ACHN (cell line): Measurements from ENCODE around the gene TIGD3.
"Not testable (repeated sequence)": the region's sequence is repeated elsewhere in the genome, so short reads cannot be mapped to it uniquely, and the experiment has no call there.

ENCODE experiments used
- DNase-seq: peaks from one replicate; pipeline ENCODE4 v3.0.0-alpha.2; 2015
- in situ Hi-C: cut with HindIII; loops from 2 replicates; pipeline ENCODE4 v1.10.0; 2017; ENCODE audit warnings: low sequenced_read_pairs, low pct_ligation_motif_present, low pct_unique_long_range_greater_than_20kb

TIGD3 gene

DNA sequence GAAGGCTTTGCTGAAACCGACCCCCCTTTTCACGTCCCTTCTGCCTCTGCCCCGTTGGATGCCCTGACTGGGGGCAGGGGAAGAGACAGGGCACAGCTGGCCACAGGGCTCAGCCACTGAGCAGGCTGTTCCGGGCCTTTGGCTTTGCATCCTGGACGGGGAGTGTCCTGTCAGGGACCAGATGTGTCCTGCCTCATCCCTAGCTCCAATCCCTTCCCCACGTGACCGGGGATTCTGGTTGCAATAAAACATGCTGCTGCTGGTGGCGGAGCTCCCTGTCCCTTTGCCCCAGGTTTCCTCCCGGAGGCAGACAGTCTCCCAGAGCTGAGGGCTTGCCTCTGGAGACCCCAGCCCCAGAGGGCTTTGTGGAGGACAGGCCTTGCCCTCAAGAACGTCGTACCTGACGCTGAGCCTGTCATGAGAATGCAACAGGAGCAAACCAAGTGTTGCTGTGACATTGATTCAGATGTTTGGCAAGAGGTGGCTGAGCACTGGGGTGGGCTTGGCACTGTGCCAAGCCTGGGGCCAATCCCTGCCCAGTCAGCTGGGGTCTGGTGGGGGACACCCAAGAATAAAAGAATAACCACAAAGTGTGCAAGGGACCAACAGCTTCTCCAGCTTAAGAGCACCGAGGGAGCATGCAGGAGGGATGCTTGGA, 32.6 kb upstream of the TIGD3 start:
- DNase-seq = no peak
- in situ Hi-C loops = no loop called here

DNA sequence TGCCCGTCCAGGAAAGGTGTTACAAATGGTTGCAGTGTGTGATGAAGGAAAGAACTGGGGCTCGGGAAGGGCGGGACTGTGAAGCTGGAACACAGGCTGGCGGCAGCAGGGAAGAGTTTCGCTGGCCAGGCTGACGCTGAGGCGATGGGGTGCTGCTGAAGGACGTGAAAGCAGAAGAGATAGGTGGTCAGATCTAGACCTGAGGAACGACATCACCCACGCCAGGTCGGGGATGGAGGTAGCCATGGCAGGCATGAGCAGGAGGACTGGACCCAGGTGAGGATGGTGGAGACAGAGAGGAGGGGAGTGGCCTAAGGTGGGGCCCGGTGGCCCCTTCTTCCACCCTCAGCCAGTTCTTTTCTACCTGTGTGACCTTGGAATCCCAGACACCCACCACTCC, 30.7 kb upstream of the TIGD3 start:
- no peak for DNase-seq
- in situ Hi-C loops = no loop called here

DNA sequence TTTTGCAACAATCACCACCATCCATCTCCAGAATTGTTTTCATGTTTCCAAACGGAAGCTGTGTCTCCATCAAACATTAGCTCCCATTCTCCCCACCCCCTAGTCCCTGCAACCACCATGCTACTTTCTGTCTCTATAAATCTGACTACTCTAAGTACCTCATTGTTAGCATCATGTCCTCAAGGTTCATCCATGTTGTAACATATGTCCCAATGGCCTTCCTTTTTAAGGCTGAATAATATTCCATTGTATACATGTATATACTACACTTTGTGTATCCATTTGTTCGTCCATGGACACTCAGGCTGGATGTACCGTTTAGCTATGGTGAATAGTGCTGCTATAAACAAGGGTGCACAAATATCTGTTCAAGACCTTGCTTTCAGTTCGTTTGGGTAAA, 29.1 kb upstream of the TIGD3 start:
- in situ Hi-C loops = no loop called here
- DNase-seq = no peak

DNA sequence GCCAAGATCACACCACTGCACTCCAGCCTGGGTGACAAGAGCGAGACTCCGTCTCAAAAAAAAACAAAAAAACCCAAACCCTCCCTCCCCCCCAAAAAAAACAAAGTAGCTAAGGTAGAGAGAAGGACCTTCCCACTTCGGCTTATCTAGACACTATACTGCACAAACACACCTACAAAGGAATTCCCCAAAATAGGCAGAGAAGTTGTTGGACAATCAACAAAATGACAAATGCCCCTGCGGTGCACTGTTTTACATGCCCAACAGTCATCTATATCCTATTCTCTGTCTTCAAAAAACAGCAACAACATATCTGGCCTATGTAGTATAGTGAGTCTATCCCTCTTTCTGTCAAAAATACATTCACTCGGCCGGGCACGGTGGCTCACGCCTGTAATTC, 27.5 kb upstream of the TIGD3 start:
- in situ Hi-C loops = no loop called here
- no peak for DNase-seq

DNA sequence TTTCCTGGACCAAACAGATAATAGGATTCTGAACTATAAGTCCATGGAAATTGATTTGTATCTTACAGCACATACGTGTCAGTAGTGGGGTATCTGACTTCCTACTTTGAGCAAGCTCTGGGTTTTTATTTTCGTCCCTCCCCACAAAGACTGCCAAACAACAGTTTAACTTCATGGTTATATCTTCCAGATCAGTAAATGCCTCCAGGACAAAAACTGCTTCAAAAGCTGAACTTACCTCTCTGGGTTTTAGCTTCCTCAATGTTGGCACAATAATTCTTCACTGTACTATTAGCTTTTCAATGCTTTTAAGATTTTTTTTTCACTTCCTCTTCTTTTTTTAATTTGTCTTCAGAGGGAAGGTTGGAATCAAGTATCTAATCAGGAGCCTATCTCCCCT, 25.1 kb upstream of the TIGD3 start:
- in situ Hi-C loops = no loop called here
- no peak for DNase-seq

DNA sequence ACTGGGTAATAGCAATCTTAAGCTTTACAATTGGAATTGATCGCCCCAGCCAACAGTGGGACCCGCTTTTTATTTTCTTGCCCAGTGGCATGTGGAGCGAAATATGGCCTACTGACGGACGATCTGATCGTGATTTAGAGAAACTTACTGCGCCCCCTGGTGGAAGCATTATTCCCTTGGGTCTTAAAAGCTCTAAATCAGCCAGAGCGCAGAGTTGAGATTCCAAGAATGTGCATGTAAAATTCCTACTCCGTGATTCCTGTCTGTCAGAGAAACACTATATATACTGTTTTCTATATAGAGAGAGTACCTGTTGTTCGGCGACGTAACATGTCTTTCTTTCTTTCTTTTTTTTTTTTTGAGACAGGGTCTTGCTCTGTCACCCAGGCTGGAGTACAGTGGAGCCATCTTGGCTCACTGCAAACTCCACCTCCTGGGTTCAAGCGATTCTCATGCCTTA, 24.6 kb upstream of the TIGD3 start:
- peak; percentile 84 for DNase-seq
- in situ Hi-C loops = no loop called here

DNA sequence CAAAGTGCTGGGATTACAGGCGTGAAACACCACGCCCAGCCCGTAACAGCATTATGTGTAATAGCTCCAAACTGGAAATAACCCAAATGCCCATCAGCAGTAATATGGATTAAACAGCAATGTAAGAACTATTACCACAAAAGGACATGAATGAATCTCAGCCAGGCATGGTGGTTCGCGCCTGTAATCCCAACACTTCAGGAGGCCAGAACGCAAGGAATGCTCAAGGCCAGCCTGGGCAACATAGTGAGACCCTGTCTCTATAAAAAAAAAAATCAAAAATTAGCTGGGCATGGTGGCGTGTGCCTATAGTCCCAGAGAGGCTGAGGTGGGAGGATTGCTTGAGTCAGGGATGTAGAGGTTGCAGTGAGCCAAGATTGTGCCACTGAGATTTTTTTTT, 24.0 kb upstream of the TIGD3 start:
- no peak for DNase-seq
- in situ Hi-C loops = no loop called here

DNA sequence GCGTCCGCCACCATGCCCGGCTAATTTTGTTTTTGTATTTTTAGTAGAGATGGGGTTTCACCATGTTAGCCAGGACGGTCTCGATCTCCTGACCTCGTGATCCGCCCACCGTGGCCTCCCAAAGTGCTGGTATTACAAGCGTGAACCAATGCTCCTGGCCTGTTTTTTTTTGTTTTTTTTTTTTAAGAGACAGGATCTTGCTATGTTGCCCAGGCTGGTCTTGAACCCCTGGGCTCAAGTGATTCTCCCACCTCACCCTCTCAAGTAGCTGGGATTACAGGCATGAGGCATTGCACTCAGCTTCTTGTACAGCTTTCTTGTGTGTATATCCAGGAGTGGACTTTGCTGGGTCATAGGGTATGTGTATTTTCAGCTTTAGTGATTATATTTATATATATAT, 22.0 kb upstream of the TIGD3 start:
- in situ Hi-C loops, DNase-seq: not testable (repeated sequence)

DNA sequence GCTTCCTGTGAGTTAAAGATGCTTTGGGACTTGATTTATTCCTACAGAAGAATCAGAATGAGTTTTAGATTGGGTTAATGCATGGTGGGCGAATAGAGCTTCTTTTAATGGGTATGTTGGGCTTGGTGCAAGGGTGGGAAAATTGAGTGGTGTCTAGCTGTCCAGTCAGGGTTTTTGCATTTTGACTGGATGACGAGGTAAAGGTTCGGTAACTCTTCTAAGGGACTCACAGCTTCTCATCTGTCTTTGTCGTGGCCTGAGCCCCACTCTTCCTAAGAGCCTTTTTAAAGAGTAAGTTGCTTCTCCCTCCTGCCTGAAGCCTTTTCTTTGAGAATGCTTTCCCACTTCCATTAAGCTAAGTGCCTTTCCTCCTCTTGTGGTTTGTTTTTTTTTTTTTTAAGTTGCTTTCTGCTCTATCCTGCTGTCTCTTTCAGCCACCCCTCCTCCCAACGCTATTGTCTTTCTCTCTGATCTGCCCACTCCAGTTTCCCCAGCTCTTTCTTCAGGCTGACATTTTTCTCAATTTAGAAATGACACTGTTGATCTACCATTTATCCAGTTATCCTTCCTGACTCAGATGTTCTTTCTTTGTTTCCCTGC, 19.8 kb upstream of the TIGD3 start:
- DNase-seq = no peak
- in situ Hi-C loops = no loop called here

DNA sequence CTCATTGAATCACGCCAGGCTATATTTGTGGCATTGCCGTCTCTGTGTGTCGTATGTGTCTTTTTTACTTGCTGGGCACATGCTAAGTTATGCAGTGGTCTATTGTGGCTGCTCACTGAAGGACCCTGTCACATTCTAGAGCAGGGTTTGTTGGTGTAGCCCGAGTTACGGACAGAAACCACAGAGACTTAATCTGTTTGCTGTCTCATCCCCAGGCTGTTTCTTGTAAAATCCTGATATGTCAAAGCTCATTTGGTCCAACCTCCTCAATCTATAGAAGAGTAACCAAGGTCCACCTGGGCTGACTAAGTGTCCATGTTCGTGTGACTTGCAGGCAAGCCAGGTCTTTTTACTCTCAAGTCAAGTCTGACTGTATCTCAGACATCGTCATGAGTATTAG, 15.9 kb upstream of the TIGD3 start:
- in situ Hi-C loops = no loop called here
- no peak for DNase-seq

DNA sequence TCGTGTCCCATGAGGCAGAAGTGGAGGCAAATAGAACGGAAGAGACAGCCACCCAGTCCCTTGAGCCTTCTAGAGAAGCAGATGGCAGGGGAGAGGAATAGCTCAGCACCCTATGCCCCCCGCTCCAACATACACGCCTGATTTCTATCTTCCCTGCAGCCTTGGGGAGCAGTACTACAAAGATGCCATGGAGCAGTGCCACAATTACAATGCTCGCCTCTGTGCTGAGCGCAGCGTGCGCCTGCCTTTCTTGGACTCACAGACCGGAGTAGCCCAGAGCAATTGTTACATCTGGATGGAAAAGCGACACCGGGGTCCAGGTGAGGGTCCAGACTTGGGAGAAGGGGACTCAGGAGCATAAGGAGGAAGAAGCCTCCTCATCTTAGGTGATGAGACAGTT, 14.3 kb upstream of the TIGD3 start:
- in situ Hi-C loops = no loop called here
- DNase-seq = no peak

DNA sequence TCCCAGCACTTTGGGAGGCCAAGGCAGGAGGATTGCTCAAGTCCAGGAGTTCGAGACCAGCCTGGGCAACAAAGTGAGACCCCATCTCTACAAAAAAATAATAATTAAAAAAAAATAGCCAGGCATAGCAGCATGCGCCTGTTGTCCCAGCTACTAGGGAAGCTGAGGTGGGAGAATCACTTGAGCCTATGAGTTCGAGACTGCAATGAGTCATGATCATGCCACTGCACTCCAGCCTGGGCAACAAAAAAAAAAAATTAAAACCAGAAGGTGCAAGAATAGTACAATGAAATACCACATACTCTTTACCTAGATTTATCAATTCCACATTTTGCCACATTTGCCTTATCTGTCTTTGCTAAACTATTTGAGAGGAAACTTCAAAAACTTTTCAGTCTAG, 12.7 kb upstream of the TIGD3 start:
- in situ Hi-C loops = no loop called here
- DNase-seq = no peak

DNA sequence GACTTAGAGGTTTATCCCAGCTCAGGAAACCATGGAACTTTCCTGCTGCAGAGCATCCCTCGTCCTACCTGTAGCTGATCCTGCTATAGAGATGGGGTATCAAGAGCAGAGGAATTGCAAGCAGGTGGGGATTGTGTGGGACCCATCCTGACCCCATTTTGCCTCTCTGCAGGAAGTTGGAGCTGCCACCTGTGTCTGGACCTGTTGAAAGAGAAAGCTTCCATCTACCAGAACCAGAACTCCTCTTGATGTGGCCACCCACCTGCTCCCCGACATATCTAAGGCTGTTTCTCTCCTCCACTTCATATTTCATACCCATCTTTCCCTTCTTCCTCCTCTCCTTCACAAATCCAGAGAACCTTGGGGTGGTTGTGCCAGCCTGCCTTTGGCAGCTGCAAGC, 3.0 kb upstream of the TIGD3 start:
- in situ Hi-C loops = no loop called here
- DNase-seq = no peak

DNA sequence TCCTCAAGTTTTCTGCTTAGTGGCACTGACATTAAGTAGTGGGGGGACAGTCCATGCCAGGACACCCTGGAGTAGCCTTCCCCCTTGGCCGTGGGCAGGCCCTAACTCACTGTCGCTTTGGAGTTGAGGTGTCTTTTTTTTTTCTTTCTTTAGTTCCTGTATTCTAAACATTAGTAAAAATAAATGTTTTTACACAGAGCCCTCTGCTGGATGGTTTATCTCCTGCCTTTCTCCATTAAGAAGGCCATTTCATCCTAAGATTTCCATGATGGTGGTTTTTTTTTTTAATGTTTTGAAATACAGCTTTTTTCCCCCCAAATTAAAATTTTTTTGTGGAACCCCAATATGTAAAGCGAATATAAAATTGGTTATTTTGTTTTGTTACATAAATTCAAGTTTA, 1.8 kb upstream of the TIGD3 start:
- peak; percentile 15 for DNase-seq
- in situ Hi-C loops = no loop called here

DNA sequence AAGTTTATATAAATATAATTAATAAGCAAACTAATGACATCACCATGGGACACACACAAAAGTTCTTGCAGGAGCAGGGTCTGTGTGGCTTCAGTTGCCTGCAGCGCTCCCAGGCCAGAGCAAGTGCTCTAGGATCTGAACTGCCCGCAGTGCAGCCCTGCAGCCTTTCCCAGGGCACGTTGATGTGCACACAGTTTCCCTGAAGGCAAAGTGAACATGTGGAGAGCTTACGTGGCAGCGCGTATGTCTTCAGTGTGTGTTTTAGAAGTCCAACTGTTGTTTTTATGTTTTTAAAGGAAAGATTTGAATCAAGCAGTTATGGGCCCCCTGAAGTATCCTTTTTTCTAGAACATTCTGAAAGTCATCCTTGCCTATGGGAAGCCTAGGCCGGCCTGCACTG, 1.2 kb upstream of the TIGD3 start:
- DNase-seq = no peak
- in situ Hi-C loops = no loop called here

DNA sequence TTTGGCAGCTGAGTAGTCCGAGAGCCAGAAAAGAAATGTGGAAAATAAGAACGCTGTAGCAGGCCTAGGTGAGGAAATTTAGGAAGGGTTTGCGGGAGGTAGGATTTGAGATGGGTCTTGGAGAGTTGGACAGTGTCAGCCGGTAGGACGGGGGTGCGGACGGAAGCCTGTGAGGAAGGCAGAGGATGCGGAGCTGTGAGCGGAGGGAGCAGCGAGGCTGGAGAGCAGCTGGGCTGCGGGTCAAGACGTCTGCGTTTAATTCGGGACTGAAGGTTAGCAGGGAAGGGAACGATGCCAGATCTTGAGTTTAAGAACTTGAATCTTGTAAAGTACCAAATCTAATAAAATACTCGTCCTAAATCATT, 669 bp upstream of the TIGD3 start:
- no peak for DNase-seq
- in situ Hi-C loops = no loop called here

DNA sequence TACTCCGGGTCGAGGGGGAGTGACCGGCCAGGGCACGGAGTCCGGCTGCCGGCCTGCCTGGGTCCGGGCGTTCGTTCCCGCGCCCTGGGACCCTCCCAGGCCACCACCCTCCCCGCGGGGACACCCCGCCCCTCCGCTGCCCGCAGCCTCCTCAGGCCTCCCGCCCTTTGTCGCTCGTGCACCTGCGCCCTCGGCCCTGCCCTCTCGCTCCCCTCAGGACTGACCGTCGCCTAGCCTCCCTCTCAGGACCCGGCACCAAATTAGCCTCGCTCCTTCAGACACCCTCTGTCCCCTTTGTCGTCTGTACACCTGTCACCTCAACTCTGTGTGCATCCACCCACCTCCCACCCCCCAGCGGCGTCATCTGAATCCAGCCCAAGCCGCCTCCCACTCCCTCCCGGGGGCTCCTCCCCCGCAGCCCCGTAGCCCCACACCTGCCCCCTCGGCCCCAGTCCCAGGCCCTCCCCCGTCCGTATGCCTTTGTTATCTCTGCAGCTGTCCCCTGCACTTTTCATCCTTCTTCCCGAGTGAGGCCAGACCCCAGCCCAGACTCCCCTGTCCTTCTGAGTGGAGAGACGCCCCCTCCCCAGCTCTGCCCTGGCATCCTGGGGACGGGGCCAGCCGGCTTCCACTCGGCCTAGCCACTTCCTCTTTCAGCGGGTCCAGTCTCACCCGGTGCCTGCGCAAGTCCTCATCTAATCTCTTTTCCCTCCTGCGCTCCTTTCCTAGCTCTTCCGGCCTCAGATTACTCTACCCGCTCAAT, 643 bp downstream of the TIGD3 start:
- DNase-seq = peak; percentile 8
- in situ Hi-C loops = no loop called here

DNA sequence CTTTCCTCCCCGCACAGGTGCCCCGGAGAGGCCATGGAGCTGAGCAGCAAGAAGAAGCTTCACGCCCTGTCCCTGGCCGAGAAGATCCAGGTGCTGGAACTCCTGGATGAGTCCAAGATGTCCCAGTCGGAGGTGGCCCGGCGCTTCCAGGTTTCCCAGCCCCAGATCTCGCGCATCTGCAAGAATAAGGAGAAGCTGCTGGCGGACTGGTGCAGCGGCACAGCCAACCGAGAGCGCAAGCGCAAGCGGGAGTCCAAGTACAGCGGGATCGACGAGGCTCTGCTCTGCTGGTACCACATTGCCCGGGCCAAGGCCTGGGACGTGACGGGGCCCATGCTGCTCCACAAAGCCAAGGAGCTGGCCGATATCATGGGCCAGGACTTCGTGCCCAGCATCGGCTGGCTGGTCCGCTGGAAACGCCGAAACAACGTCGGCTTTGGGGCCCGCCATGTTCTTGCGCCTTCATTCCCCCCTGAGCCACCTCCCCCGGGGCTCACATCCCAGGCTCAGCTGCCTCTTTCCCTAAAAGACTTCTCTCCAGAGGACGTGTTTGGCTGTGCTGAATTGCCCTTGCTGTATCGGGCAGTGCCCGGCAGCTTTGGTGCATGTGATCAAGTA, 1.3 kb downstream of the TIGD3 start:
- in situ Hi-C loops = no loop called here
- DNase-seq = no peak

DNA sequence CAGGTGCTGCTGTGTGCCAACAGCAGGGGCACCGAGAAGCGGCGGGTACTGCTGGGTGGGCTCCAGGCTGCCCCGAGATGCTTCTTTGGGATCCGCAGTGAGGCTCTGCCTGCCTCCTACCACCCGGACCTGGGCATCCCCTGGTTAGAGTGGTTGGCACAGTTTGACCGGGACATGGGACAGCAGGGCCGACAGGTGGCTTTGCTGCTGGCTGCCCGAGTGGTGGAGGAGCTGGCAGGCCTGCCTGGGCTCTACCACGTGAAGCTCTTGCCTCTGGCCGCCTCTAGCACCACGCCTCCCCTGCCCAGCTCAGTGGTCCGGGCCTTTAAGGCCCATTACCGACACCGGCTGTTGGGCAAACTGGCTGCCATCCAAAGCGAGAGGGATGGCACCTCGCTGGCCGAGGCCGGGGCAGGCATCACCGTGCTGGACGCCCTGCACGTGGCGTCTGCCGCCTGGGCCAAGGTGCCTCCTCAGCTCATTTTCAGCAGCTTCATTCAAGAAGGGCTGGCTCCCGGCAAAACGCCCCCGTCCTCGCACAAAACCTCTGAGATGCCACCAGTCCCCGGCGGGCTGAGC, 1.9 kb downstream of the TIGD3 start:
- in situ Hi-C loops = no loop called here
- no peak for DNase-seq
